IMR-90 (cell line): Measurements from ENCODE around the gene HSPA1L. TPM values are rescaled to one million over a fixed set of nuclear protein-coding genes. Genes with fewer than 3 reads are reported as not detected.

Experiments
- ATAC-seq: fragments of 200-7000 bp; cut with Tn5 transposase; 2 replicates; pipeline ENCODE4 v1.9.1; 2020; ENCODE audit warnings: low read depth, mild to moderate bottlenecking, moderate library complexity
- BruUV-seq: library from RNA; stranded (reverse); fragments of 400-500 nt; replicated peaks from 2 replicates; lab custom pipeline; 2021; lab: Mats Ljungman, UMichigan
- CTCF ChIA-PET: fragments of 300-600 bp; formaldehyde crosslinking; extraction: SDS; loops from one replicate; lab custom pipeline; 2021; ENCODE audit warnings: antibody characterized with exemption; lab: Yijun Ruan, JAX
- POLR2A ChIA-PET: fragments of 300-600 bp; sonication (Branson Sonifier 250); formaldehyde crosslinking; loops from one replicate; lab custom pipeline; 2022; ENCODE audit warnings: antibody characterized with exemption; ENCODE audit not compliant: unreplicated experiment; lab: Charles Lee
- DNase-seq: peaks from one replicate; pipeline ENCODE4 v3.0.0; 2013
- H2AFZ ChIP-seq: replicated peaks from 2 replicates; pipeline ENCODE3; 2013; ENCODE audit warnings: low read length, mild to moderate bottlenecking; ENCODE audit not compliant: poor library complexity
- H2AK5ac ChIP-seq: 2 replicates; pipeline ENCODE4 v1.6.1; 2013; ENCODE audit warnings: low read depth, low read length, inconsistent platforms
- H2AK9ac ChIP-seq: replicated peaks from 2 replicates; pipeline ENCODE3; 2013; ENCODE audit warnings: mild to moderate bottlenecking, low read depth, low read length, moderate library complexity; ENCODE audit not compliant: poor library complexity
- H2BK120ac ChIP-seq: 2 replicates; pipeline ENCODE4 v1.6.1; 2013; ENCODE audit warnings: low read depth, low read length, inconsistent platforms
- H2BK15ac ChIP-seq: 3 replicates; pipeline ENCODE4 v1.6.1; 2013; ENCODE audit warnings: low read depth, low read length, inconsistent platforms
- H2BK20ac ChIP-seq: 2 replicates; pipeline ENCODE4 v1.6.1; 2013; ENCODE audit warnings: low read depth, mild to moderate bottlenecking, inconsistent platforms, low read length, moderate library complexity
- H2BK5ac ChIP-seq: 2 replicates; pipeline ENCODE4 v1.6.1; 2013; ENCODE audit warnings: mild to moderate bottlenecking, low read depth, low read length, inconsistent platforms; ENCODE audit not compliant: poor library complexity, severe bottlenecking
- H3K14ac ChIP-seq: replicated peaks from 2 replicates; pipeline ENCODE4 v1.6.1; 2013; ENCODE audit warnings: low read depth, low read length, inconsistent platforms
- H3K18ac ChIP-seq: 2 replicates; pipeline ENCODE4 v1.6.1; 2013; ENCODE audit warnings: low read depth, low read length, control low read depth
- H3K23ac ChIP-seq: 2 replicates; pipeline ENCODE4 v1.6.1; 2013; ENCODE audit warnings: low read depth, low read length, inconsistent platforms
- H3K27ac ChIP-seq: 2 replicates; pipeline ENCODE4 v1.5.1; 2013; ENCODE audit warnings: mild to moderate bottlenecking, control low read depth, low read length; ENCODE audit not compliant: insufficient read depth
- H3K27me3 ChIP-seq: 2 replicates; pipeline ENCODE4 v1.6.1; 2013; ENCODE audit warnings: low read length; ENCODE audit not compliant: control insufficient read depth, insufficient read depth
- H3K36me3 ChIP-seq: 2 replicates; pipeline ENCODE4 v1.6.1; 2013; ENCODE audit warnings: low read length, mixed read lengths; ENCODE audit not compliant: control insufficient read depth, insufficient read depth
- H3K4ac ChIP-seq: 2 replicates; pipeline ENCODE4 v1.6.1; 2013; ENCODE audit warnings: low read depth, low read length, inconsistent platforms
- H3K4me1 ChIP-seq: 2 replicates; pipeline ENCODE4 v1.6.1; 2013; ENCODE audit warnings: low read length, mixed read lengths; ENCODE audit not compliant: control insufficient read depth, insufficient read depth
- H3K4me2 ChIP-seq: 2 replicates; pipeline ENCODE4 v1.6.1; 2013; ENCODE audit warnings: low read depth, mild to moderate bottlenecking, control low read depth, low read length, moderate library complexity
- H3K4me3 ChIP-seq: 2 replicates; pipeline ENCODE4 v1.5.1; 2013; ENCODE audit warnings: low read depth, mild to moderate bottlenecking, control low read depth, low read length, moderate library complexity; ENCODE audit not compliant: insufficient read depth
- H3K56ac ChIP-seq: 2 replicates; pipeline ENCODE4 v1.6.1; 2013; ENCODE audit warnings: low read length, inconsistent platforms; ENCODE audit not compliant: insufficient read depth; ENCODE audit errors: extremely low read depth
- H3K79me1 ChIP-seq, 2 experiments: 2 replicates each; pipeline ENCODE4 v1.6.1; 2013; ENCODE audit warnings: low read length in 2 of 2, inconsistent platforms in 1 of 2, low read depth in 1 of 2
- H3K9ac ChIP-seq: 2 replicates; pipeline ENCODE4 v1.6.1; 2013; ENCODE audit warnings: low read depth, low read length, control low read depth
- H3K9me1 ChIP-seq: 2 replicates; pipeline ENCODE4 v1.6.1; 2013; ENCODE audit warnings: low read length, inconsistent platforms; ENCODE audit not compliant: insufficient read depth
- H3K9me3 ChIP-seq: 2 replicates; pipeline ENCODE4 v1.6.1; 2013; ENCODE audit warnings: low read length; ENCODE audit not compliant: control insufficient read depth, insufficient read depth
- H4K20me1 ChIP-seq: 2 replicates; pipeline ENCODE4 v1.6.1; 2013; ENCODE audit warnings: low read length, inconsistent platforms; ENCODE audit not compliant: insufficient read depth
- H4K5ac ChIP-seq: 2 replicates; pipeline ENCODE4 v1.6.1; 2013; ENCODE audit warnings: mild to moderate bottlenecking, low read depth, low read length, control low read depth
- H4K8ac ChIP-seq, 2 experiments: 2 replicates each; pipeline ENCODE4 v1.6.1; 2013; ENCODE audit warnings: low read depth in 2 of 2, low read length in 2 of 2, control low read depth in 1 of 2, inconsistent platforms in 1 of 2
- H4K91ac ChIP-seq: 2 replicates; pipeline ENCODE4 v1.6.1; 2013; ENCODE audit warnings: low read depth, low read length, inconsistent platforms; ENCODE audit not compliant: insufficient read depth
- CEBPB ChIP-seq: IDR thresholded peaks from 2 replicates; pipeline ENCODE4 v1.6.1; 2012; ENCODE audit warnings: low read depth, low read length, improper control_type of control experiment
- MXI1 ChIP-seq: IDR thresholded peaks from 2 replicates; pipeline ENCODE4 v1.6.1; 2012; ENCODE audit warnings: low read depth, mild to moderate bottlenecking, low read length, moderate library complexity, borderline replicate concordance
- RAD21 ChIP-seq: IDR thresholded peaks from 2 replicates; pipeline ENCODE4 v1.6.1; 2012; ENCODE audit warnings: low read length, improper control_type of control experiment
- WGBS, 2 experiments: methylation state at CpG; one replicate each; pipeline versions ENCODE4 v1.1.5 to v1.1.7; 2013; ENCODE audit warnings: missing lambda C conversion rate in 2 of 2; ENCODE audit not compliant: insufficient read length in 1 of 2; ENCODE audit errors: extremely low coverage in 2 of 2; 5-methylcytosine and 5-hydroxymethylcytosine counted together
- dilution Hi-C: fragments of 300-500 bp; cut with HindIII; formaldehyde crosslinking; loops from one replicate; pipeline ENCODE4 v1.14.3; 2018; ENCODE audit warnings: low sequenced_read_pairs; ENCODE audit not compliant: unreplicated experiment
- in situ Hi-C: fragments of 300-500 bp; cut with MboI; formaldehyde crosslinking; loops from 3 replicates; pipeline ENCODE4 v1.14.3; 2019; ENCODE audit warnings: low sequenced_read_pairs, inconsistent platforms, mixed read lengths
- intact Hi-C: fragments of 100-400 bp; cut with micrococcal nuclease; formaldehyde crosslinking; loops from 2 replicates; pipeline ENCODE4 v1.10.0; 2022
- polyA plus RNA-seq, 3 experiments: library from polyadenylated mRNA; depleted of rRNA; stranded (reverse); fragments of >200 nt; gene quantifications; 2 replicates each; pipeline ENCODE4 v1.2.3, GENCODE V29; 2012; ENCODE audit warnings: low replicate concordance in 1 of 3
- total RNA-seq: library from RNA; depleted of rRNA; stranded (reverse); fragments of >200 nt; gene quantifications from 2 replicates; pipeline ENCODE4 v1.2.3, GENCODE V29; 2012

Gene HSPA1L
- total and polyA plus RNA-seq, 2 of the 4 experiments (the other 2 are of a cell fraction) = 0.97 to 1.3 TPM

- Histone ChIP-seq H2BK20ac (no peak overlapping the region), H3K4ac (no peak overlapping the region), H3K14ac (no peak overlapping the region), H3K23ac (no peak overlapping the region), H3K79me1 (0 out of 4 replicates have a peak, but pooled peaks cover 0 to 2% of the 10 kb centered on the region in 2 experiments), H2AFZ (peak overlapping the region; percentile 41), H2BK5ac (no peak overlapping the region), H2AK9ac (peak overlapping the region; percentile 55), H3K9me3 (no peaks in the 10 kb centered on the region), H4K8ac (no peak overlapping the region), H3K27me3 (no peaks in the 10 kb centered on the region), H4K5ac (no peak overlapping the region), H3K9me1 (0 out of 2 replicates have a peak, but pooled peaks cover 8% of the 10 kb centered on the region), H3K18ac (no peak overlapping the region), H2BK120ac (no peak overlapping the region), H3K36me3 (peaks cover 20% of the 10 kb centered on the region), H3K4me1 (peaks cover 10% of the 10 kb centered on the region), H2BK15ac (no peak overlapping the region), H4K91ac (no peak overlapping the region), H3K4me3 (no peak overlapping the region), H3K27ac (no peak overlapping the region), H2AK5ac (peak overlapping the region; percentile 33), H4K20me1 (no peaks in the 10 kb centered on the region), H3K4me2 (no peak overlapping the region), H3K56ac (no peak overlapping the region), H3K9ac (no peak overlapping the region)
- dilution Hi-C loops = no loop called here
- in situ Hi-C loops = no loop called here
- intact Hi-C loops = no loop called here
- ChIA-PET CTCF (interaction anchor here (0.9 to 1.2 kb wide), 2 partner anchors 16 to 21 kb away, joined by 3 to 4 read pairs; partner anchors contain the start of gene VARS1), POLR2A (no interaction called here)
- no CpG with 5 or more reads among the region's 4 CpGs for WGBS, 2 experiments
- BruUV-seq = no TSS peak
- TF ChIP-seq MXI1 (no peak), RAD21 (no peak), CEBPB (no peak)
- DNase-seq (no peak), ATAC-seq (no peak)
Measured at GRCh38 chr6:31775184-31775583, 39.9 kb downstream of the HSPA1L start.
